ENCODE measurements around the gene KIRREL2. TPM values are rescaled to one million over a fixed set of nuclear protein-coding genes. Genes with fewer than 3 reads are reported as not detected.
A peak's percentile ranks its signal among the peaks of the same experiment; 100 is the strongest.

KIRREL2 gene
- total RNA-seq, 1 donor from 2014 or later, result 0.18 TPM

GRCh38 chr19:35852029-35852780, 4.5 kb upstream of the KIRREL2 start, which contains the start of gene NPHS1:
Gene NPHS1, minus strand, starts transcription at chr19:35852504. Its CDS starts 667 bp downstream, at chr19:35851837.
- Histone ChIP-seq H3K9me3 (ENCODE audit: insufficient read depth, low read depth, low read length) (no peaks in the 10 kb centered on the region), H3K36me3 (ENCODE audit: insufficient read depth, low read length) (no peaks in the 10 kb centered on the region), H4K20me1 (ENCODE audit: insufficient read depth, low read length) (no peaks in the 10 kb centered on the region), H3K9ac (ENCODE audit: low read length) (no peak within 1 kb of the TSS), H3K4me3 (ENCODE audit: insufficient read depth, low read depth, low read length) (no peak within 1 kb of the TSS), H3K27me3 (ENCODE audit: insufficient read depth, low read length) (peaks cover 31% of the 10 kb centered on the region), H3K79me2 (ENCODE audit: insufficient read depth, low read length) (no peaks in the 10 kb centered on the region), H3K4me2 (ENCODE audit: low read length) (no peak within 1 kb of the TSS), H3K4me1 (ENCODE audit: insufficient read depth, low read length) (no peaks in the 10 kb centered on the region), H3K27ac (ENCODE audit: low read depth, low read length) (no peak within 1 kb of the TSS), H2AFZ (ENCODE audit: low read depth, low read length) (no peak within 1 kb of the TSS)
- FAIRE-seq, result no peak
- Mint-ChIP-seq H3K9me3 (ENCODE audit: unreplicated experiment) (peaks cover 3% of the 10 kb centered on the region), H3K4me1 (ENCODE audit: low read depth, unreplicated experiment) (no peaks in the 10 kb centered on the region), H3K4me3 (ENCODE audit: unreplicated experiment) (no peak within 1 kb of the TSS), H3K27ac (ENCODE audit: unreplicated experiment) (peak within 1 kb of the TSS; percentile 44), H3K36me3 (ENCODE audit: low read depth, unreplicated experiment) (no peaks in the 10 kb centered on the region), H3K27me3 (ENCODE audit: low read depth, unreplicated experiment) (peaks cover 74% of the 10 kb centered on the region)
- no peak for DNase-seq (ENCODE audit: low read depth)
- TF ChIP-seq EZH2 (IDR thresholded peaks at IDR 0.05; ENCODE audit: insufficient read depth, low read length) (no peak), CTCF (IDR thresholded peaks at IDR 0.05; ENCODE audit: insufficient read depth, low read depth, low read length) (no peak)

- FAIRE-seq, result no peak
- H3K27ac Mint-ChIP-seq (ENCODE audit: unreplicated experiment), result peak overlapping the region; percentile 44
- peaks cover 80% of the 10 kb centered on the region for H3K27me3 Mint-ChIP-seq (ENCODE audit: low read depth, unreplicated experiment)
- H3K27ac ChIP-seq (ENCODE audit: low read depth, low read length), result no peak overlapping the region
- no peak overlapping the region for H3K9ac ChIP-seq (ENCODE audit: low read length)
- no peaks in the 10 kb centered on the region for H3K4me1 Mint-ChIP-seq (ENCODE audit: low read depth, unreplicated experiment)
- no peaks in the 10 kb centered on the region for H3K36me3 ChIP-seq (ENCODE audit: insufficient read depth, low read length)
- H3K36me3 Mint-ChIP-seq (ENCODE audit: low read depth, unreplicated experiment), result no peaks in the 10 kb centered on the region
- no peak overlapping the region for H3K4me2 ChIP-seq (ENCODE audit: low read length)
- H3K79me2 ChIP-seq (ENCODE audit: insufficient read depth, low read length), result no peaks in the 10 kb centered on the region
- no peaks in the 10 kb centered on the region for H3K4me1 ChIP-seq (ENCODE audit: insufficient read depth, low read length)
- H3K9me3 Mint-ChIP-seq (ENCODE audit: unreplicated experiment), result peaks cover 3% of the 10 kb centered on the region
- H3K4me3 Mint-ChIP-seq (ENCODE audit: unreplicated experiment), result no peak overlapping the region
- no peak for DNase-seq (ENCODE audit: low read depth)
- no peak overlapping the region for H2AFZ ChIP-seq (ENCODE audit: low read depth, low read length)
- H3K27me3 ChIP-seq (ENCODE audit: insufficient read depth, low read length), result peaks cover 41% of the 10 kb centered on the region
- no peaks in the 10 kb centered on the region for H4K20me1 ChIP-seq (ENCODE audit: insufficient read depth, low read length)
- TF ChIP-seq EZH2 (IDR thresholded peaks at IDR 0.05; ENCODE audit: insufficient read depth, low read length), result no peak
- TF ChIP-seq CTCF (IDR thresholded peaks at IDR 0.05; ENCODE audit: insufficient read depth, low read depth, low read length), result no peak
- no peak overlapping the region for H3K4me3 ChIP-seq (ENCODE audit: insufficient read depth, low read depth, low read length)
- no peaks in the 10 kb centered on the region for H3K9me3 ChIP-seq (ENCODE audit: insufficient read depth, low read depth, low read length)
These were observed 3.5 kb upstream of the KIRREL2 start for GRCh38 chr19:35853038-35853756.

All from astrocyte (in vitro differentiated cells and primary cell).